Daoy (cell line): ENCODE measurements around the gene COPS7A. TPM values are rescaled to one million over a fixed set of nuclear protein-coding genes. Genes with fewer than 3 reads are reported as not detected.

Experiments
- DNase-seq: peaks from one replicate; pipeline ENCODE4 v3.0.0-alpha.2; 2015; ENCODE audit warnings: low read depth
- total RNA-seq: library from RNA; depleted of rRNA; stranded (reverse); fragments of >200 nt; shearing (Covaris generic); gene quantifications from 2 replicates; pipeline ENCODE4 v1.2.3, GENCODE V29; 2014; rRNA removed

Gene COPS7A, protein sequence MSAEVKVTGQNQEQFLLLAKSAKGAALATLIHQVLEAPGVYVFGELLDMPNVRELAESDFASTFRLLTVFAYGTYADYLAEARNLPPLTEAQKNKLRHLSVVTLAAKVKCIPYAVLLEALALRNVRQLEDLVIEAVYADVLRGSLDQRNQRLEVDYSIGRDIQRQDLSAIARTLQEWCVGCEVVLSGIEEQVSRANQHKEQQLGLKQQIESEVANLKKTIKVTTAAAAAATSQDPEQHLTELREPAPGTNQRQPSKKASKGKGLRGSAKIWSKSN
- total RNA-seq = 88.4 and 96.6 TPM in 2 replicates

DNA sequence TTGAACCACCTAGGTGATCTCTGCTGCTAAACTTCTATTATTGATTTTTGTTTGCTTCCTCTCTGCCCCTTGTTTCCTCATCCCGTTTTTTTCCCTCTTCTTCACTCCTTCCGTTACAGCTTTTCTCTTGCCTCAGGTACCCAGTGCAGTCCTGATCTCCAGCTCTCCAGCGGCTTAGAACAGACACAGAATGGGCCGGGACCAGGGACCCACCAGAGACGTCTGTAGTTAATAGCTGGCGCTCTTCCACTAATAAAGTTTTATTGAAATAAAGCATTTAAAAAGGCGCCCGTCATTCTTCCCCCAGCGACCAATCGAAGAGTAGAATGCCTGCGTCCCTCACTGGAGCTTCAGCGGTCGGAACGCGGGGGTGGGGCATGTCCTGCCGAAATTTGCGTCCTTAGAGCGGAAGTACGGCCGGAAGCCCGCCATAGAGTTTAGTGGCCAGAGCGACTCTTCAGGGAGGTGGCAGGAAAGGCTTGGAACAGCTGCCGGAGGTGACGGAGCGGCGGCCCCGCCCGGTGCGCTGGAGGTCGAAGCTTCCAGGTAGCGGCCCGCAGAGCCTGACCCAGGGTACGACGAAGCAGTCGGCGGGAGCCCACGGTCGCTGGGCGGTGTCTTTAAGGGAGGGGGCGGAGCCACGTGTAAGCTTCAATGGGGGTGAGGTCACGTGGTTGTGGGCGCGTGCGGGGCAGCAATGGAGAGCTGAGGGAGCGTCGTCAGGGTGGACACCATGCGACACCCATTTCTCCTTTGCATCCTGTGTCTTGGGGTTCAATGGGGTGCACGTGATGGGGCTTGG is at the start of gene COPS7A:
TSS of gene COPS7A (plus strand) at position 440 of the 802 bp plus-strand sequence. CDS start 611 bp downstream, outside the sequence.
- DNase-seq = peak; percentile 99

GRCh38 chr12:6676962-6677361 is 46.9 kb upstream of the COPS7A start:
- no peak for DNase-seq

- no peak for DNase-seq
These were observed 39.2 kb upstream of the COPS7A start for GRCh38 chr12:6684609-6685008.

DNA sequence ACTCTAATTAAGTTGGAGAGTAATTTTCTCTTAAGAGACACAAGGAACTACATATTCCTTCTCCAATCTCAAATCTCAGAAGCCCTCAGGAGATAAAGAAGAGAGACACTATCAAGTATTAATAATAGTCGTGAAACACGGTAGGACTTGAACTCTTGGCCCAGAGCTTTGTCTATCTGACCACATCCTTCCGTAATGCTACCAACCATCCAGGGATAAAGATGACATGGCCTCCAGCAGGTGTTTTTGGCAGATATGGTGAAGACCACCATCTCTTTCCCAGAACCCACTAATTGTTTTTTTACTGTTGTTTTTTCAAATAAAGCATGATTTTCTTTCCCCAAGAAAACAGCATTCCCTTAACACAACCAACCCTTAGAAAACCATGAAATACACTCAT is 38.0 kb upstream of the COPS7A start:
- DNase-seq = no peak

DNA sequence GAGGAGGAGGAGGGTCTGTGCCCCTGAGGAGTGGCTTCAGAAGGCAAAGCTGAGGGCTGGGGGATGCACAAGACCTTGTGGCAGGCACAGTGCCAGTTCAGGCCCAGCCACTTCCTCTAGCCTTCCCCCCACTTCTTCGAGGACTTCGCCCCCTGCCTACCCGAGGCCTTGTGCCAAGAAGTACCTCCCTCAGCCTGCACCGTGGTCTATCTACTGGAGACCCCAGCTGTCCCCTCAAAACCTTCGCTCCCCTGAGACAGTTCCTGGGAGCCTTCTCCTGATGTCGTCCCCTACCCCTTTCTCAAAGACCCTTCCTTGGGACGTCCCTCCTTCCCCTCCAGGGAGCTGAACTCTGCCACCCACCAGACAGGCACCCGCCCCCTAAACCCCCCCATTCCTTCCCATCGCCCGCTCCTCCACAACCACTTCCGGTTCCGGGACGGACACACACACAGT is 35.3 kb upstream of the COPS7A start:
- peak; percentile 73 for DNase-seq

DNA sequence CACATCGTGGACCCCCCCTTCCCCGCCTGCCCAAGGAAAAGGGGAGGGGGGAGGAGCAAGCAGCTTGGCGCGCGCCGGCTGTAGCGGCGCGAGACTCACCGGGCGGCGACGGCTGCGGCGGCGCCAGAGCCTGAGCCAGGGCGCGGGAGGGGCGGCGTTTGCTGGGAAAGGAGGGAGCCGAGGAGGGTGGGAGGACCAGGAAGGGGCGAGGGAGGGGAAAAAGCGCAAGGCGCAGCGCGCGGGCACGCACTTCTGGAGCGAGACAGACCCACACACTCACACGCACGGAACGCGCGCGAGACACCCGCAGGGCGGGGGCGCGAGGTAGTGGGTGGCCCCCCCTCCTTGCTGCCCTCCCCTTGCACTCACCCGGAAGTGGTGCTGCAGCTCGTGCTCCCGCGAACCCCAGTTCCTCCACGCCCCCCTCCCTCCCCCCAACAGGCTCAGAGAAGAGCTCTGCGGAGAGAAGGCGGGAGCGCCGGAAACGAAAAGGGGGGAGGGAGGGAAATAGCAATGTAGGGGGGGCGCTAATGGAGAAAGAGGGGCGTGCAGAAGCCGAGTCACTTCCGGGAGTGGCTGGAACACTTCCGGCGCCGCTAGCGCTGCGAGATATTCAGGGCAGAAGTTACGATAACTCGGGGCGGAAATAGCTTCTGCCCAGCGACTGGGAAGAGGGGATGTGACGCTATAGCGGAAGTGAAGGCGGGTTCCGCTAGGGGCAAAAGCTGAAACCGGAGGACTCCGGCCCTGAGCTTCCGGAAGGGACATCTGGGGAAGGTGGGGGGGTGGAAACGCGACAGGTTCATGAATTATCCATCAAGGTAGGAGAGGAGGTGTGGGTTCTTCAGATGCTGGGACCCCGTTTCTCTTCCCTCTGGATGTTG is 34.6 kb upstream of the COPS7A start, which contains the start of gene ZNF384:
TSS of gene ZNF384 (minus strand) at position 377 of the 884 bp plus-strand sequence. CDS start 9,855 bp downstream, outside the sequence.
- DNase-seq = peak; percentile 99

DNA sequence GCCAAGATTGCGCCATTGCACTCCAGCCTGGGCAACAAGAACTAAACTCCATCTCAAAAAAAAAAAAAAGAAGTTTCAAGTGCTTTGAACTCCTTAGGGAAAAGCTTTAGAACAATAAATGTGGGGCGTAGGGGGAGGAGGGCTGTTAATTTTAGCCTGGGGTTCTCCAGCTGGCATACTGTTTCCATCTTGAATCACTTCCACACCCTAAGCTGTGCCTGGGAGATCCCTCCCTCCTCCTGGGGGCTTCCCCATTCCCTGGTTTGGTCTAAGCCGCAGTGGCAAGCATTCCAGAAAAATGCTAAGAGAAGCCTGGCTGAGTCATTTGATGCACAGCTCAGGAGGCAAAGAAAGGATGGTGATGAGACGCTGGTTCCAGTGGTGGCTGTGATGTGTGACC is 32.4 kb upstream of the COPS7A start:
- DNase-seq = peak; percentile 87

DNA sequence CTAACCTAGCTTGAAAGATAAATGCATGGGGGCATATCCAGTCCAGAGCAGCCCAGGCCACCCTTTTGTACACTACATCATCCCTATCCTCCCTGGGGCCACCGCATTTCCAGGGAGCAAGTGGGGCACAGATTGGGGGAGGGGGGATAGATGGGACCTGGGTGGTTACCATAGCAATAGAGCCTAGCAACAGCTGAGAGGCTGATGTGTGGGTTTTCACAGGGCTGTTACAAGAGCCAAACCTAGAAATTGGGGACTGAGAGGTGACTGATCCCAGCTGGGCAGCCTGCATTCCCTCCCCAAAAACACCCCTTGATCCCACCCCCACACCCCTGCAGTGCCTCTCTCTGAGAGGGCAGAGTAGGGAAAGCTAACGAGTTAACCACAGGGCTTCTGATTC is 31.0 kb upstream of the COPS7A start:
- no peak for DNase-seq

DNA sequence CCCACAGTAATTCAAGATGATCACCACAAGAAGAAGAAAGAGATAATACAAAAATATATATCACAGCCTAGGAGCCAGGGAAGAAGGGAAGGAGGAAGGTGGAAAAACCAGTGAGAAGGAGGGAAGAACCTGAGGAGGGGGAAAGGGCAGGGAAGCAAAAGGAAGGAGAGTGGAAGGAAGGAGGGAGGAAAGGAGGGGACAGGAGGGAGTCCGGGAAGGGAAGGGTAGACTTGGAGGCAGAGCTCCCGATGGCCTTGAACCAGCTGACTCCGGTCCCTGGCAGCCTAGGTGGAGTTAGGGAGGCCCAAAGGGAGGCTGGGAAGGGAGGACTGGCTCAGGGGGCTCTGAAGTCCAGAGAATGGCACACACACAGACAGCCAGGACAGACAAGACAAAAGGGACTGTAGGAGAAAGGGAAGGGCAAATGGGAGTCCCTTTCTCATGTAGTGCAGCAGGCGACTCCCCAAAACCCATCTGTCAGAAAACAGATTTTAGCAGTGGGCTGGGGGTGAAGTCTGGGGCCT is 30.0 kb upstream of the COPS7A start:
- DNase-seq = no peak

DNA sequence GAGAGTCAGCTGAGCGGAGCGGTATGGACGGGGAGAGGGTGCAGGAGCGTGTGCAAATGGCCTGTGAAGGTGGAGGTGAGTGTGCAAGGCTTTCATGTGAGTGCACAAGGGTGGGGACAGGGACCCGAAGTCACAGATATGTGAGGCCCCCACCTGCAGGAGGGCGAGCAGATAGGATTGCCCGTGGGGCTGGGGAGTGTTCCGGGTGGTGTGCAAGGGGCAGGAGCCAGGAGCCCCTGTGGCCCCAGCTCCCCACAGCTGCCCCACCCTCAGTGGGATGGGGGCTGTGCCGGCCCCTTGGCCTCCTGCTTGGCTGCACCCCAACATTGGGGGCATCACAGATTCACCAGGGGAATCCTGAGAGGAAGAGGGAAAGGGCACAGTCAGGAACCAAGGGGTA is 29.1 kb upstream of the COPS7A start:
- DNase-seq = no peak

GRCh38 chr12:6695313-6696045 is 28.4 kb upstream of the COPS7A start:
- DNase-seq = no peak

- no peak for DNase-seq
These were observed 26.9 kb upstream of the COPS7A start for GRCh38 chr12:6696690-6697583.

- peak; percentile 80 for DNase-seq
These were observed 26.1 kb upstream of the COPS7A start for GRCh38 chr12:6697584-6698351.

DNA sequence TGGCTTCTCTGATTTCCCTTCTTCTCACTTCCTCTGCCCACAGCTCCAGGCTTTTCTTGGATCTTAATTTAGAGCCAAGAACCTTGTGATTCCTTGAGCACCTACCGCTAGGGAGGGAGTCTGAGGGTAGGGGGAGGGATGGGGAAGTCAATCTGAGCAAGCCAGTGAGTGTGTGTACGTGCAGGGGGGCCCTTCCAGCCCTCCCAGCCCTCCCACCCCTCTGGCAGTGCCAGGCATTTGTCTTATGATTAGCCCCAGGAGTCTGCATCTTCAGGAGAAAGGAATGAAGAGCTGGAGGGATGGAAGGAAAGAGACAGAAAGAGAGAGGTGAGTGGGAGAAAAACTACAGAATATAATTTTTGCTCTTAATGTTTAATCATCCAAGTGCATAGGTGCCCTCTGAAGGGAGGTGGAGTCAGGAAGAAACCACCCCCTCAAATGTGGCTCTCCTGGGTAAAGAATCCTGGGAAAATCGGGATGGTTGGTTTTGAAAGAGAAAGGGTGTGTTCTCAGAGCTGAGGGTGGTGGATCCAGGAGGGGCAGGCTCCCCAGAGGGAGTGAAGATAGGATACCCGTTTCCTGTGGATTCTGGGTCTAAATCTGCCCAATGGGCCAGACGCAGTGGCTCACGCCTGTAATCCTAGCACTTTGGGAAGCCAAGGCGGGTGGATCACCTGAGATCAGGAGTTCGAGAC is 25.3 kb upstream of the COPS7A start:
- DNase-seq = no peak

DNA sequence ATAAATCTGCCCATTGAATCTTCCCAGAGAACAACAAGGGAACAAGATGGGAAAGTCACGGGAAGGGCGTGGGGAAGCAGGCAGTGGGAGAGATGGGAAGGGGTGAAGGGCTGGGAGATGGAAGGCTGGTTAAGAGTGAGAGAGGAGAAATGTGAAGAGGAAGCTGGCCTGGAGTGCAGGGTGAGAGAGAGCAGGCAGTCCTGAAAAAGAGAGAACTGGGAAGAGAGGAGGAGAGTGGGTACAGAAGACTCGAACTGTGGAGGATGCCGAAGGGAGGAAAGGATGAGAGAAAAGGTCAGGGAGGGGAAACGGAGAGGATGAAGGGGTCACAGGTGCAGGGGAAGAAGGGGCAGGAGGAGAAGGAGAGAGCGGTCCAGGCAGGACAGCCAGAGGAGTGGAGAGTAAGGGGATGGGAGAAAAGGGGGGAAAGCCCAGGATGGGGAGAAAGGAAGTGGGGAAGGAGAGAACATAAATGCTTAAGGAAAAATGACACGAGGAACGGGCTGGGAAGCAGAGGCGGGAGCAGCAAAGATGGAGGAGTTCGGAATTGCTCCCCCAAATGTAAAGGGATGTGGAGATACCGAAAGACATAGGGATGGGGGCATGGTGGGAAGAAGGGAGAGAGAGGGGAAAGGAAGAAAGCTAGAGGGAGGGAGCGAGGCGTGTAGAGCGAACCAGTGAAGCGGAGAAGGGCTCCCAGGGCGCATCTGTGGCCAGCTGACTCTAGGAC is 24.4 kb upstream of the COPS7A start:
- no peak for DNase-seq

- no peak for DNase-seq
These were observed 23.7 kb upstream of the COPS7A start for GRCh38 chr12:6699989-6700645.

DNA sequence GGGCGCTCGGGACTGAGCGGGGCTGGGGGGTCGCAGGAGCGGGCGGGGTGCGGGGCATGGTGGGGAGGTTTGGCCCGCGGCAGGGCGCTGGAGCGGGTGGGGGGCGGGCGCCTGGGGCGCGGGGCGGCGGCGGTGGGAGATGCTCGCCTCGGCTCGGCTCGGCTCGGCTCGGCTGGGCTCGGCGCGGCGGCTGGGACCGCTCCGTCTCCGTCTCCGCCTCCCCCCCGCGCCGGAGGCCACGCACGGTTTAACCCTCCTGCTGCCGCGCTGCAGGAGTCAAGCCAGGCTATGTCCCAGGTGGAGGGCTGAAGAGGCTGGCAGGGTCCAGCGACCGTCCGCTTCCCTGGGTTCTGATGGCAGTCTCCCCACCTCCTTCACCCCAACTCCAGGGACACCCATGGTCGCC is 23.2 kb upstream of the COPS7A start, which contains the start of gene PIANP:
TSS of gene PIANP (minus strand) at position 170 of the 406 bp plus-strand sequence. CDS start 2,754 bp downstream, outside the sequence.
- DNase-seq = peak; percentile 43
